SU-DHL-6 (cell line): ENCODE data around the gene TLE1.

Source experiments
- CTCF ChIP-seq: fragments of 200-600 bp; sonication (generic); IDR thresholded peaks from one replicate; pipeline ENCODE4 v1.5.1; 2017; ENCODE audit warnings: antibody characterized with exemption, mild to moderate bottlenecking, low read length, moderate library complexity; ENCODE audit not compliant: insufficient read depth, poor library complexity, severe bottlenecking
- EZH2phosphoT487 ChIP-seq: fragments of 200-600 bp; sonication (generic), shearing (Covaris generic); conservative IDR thresholded peaks from 2 replicates; pipeline ENCODE4 v1.6.1; 2018; ENCODE audit warnings: mild to moderate bottlenecking, antibody characterized with exemption, low read length, moderate library complexity, mixed read lengths

GRCh38 chr9:81669041-81669651, 20.2 kb downstream of the TLE1 start:
- no peak for TF ChIP-seq CTCF
- no peak for TF ChIP-seq EZH2phosphoT487
